Spleen (tissue), 7 donors: ENCODE data around the gene VN1R4.

Source experiments
- POLR2A ChIP-seq, 3 donors: fragments of 450-650 bp; IDR thresholded peaks; one replicate each; pipeline ENCODE4 v1.5.1; 2017; ENCODE audit warnings: antibody characterized with exemption in 3 of 3, mild to moderate bottlenecking in 1 of 3
- POLR2AphosphoS5 ChIP-seq, 3 donors: sonication (generic); formaldehyde crosslinking; IDR thresholded peaks; one replicate each; pipeline ENCODE4 v1.5.1; 2017; ENCODE audit warnings: antibody characterized with exemption in 3 of 3
- TF ChIP-seq, protein P1 (sequence below), 11 experiments: fragments of 200-600 bp in 7 of 11; fragments of 450-650 bp in 4 of 11; sonication (generic) in 4 of 11; IDR thresholded peaks in 8 of 11; conservative IDR thresholded peaks in 3 of 11; 1 replicate in 7 of 11; 2 replicates in 4 of 11; pipeline versions ENCODE4 v1.4.0 to v1.8.0; 2016 to 2021; ENCODE audit warnings: antibody characterized with exemption in 11 of 11, inconsistent platforms in 4 of 11, mild to moderate bottlenecking in 1 of 11
- donor health status: DM: no; HTN: no; CAD: no; lungs with moderate emphysema.
- donor health status: DM: no; HTN: no; CAD: no.
- donor health status: DM: no; HTN: no; CAD: no.

DNA sequence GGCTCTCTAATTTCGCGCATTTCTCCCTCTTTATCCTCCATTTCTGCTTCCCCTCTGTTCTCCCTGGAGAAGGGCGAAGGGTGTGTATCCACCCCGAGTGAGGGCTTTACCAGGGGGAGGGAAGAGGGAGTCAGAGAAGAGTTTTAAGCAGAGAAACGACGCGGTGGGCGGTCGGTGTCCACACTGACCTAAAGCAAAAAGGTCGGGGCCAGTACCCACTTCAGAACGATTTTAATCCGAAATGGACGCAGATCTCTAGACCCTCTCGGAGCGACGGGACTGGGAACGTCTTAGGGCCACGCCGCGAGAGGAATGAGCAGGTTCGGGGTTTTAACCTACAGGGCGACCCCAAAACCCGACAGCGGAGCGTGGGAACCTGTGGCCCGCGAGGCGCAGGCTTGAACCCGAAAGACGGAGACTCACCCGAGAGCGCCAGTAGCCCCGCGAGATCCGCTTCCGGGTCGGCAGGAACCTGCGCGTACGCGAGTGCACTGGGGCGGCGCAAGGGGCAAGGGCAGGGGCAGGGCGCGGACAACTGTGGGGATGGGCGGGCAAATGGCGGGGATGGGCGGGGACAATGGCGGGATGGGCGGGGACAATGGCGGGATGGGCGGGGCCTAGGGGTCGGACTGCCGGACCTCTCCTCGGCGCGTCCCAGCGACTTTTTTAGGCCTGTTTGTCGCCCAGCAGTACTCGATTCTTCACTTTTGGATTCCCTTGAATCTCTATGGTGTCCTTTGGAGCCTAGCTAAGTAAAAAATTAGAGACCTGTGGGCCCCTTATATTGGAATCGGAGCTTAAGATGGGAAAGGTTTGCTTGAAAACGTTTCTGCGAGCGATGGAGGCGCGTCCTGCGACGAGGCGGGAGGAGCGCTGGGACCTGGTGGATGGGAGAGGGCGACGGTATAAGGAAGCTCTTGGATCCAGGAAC, 12.8 kb downstream of the VN1R4 start, which contains the start of gene ZNF677:
- TF ChIP-seq, protein P1, sequence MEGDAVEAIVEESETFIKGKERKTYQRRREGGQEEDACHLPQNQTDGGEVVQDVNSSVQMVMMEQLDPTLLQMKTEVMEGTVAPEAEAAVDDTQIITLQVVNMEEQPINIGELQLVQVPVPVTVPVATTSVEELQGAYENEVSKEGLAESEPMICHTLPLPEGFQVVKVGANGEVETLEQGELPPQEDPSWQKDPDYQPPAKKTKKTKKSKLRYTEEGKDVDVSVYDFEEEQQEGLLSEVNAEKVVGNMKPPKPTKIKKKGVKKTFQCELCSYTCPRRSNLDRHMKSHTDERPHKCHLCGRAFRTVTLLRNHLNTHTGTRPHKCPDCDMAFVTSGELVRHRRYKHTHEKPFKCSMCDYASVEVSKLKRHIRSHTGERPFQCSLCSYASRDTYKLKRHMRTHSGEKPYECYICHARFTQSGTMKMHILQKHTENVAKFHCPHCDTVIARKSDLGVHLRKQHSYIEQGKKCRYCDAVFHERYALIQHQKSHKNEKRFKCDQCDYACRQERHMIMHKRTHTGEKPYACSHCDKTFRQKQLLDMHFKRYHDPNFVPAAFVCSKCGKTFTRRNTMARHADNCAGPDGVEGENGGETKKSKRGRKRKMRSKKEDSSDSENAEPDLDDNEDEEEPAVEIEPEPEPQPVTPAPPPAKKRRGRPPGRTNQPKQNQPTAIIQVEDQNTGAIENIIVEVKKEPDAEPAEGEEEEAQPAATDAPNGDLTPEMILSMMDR (IDR thresholded peaks at IDR 0.05 in 8 of 11, conservative IDR thresholded peaks at IDR 0.05 in 3 of 11) = no peak
- TF ChIP-seq POLR2AphosphoS5 (IDR thresholded peaks at IDR 0.05) (peak; percentile 80 to 91 (median 88)), POLR2A (IDR thresholded peaks at IDR 0.05) (peak in 1 of 3 donors; percentile 35)
